AG09309 (cell line): Measurements from ENCODE around the gene MPP3.

Experiments used
- DNase-seq: peaks from one replicate; pipeline ENCODE4 v3.0.0-alpha.2; 2010; ENCODE audit warnings: low read depth
- H3K4me3 ChIP-seq: 2 replicates; pipeline ENCODE4 v1.5.1; 2011; ENCODE audit warnings: mild to moderate bottlenecking, low read depth, low read length, moderate library complexity; ENCODE audit not compliant: control insufficient read depth
- CTCF ChIP-seq: IDR thresholded peaks from 2 replicates; pipeline ENCODE4 v1.5.1; 2011; ENCODE audit warnings: mild to moderate bottlenecking, low read depth, low read length, inconsistent platforms; ENCODE audit not compliant: insufficient read depth, control insufficient read depth; ENCODE audit errors: missing control alignments

The MPP3 gene

GRCh38 chr17:43774304-43775250 lies 58.4 kb downstream of the MPP3 start:
- no peak overlapping the region for H3K4me3 ChIP-seq

GRCh38 chr17:43772877-43773648 lies 59.9 kb downstream of the MPP3 start:
- no peak overlapping the region for H3K4me3 ChIP-seq
- no peak for TF ChIP-seq CTCF
- no peak for DNase-seq

More at GRCh38 chr17:43774304-43775250, 58.4 kb downstream of the MPP3 start:
- no peak for DNase-seq
- no peak for TF ChIP-seq CTCF

- DNase-seq: no peak
- TF ChIP-seq CTCF: no peak
- H3K4me3 ChIP-seq: no peak overlapping the region
Measured at GRCh38 chr17:43771463-43771862, 61.5 kb downstream of the MPP3 start.

GRCh38 chr17:43770957-43771356 lies 62.0 kb downstream of the MPP3 start:
- H3K4me3 ChIP-seq: no peak overlapping the region
- no peak for DNase-seq
- TF ChIP-seq CTCF: no peak

GRCh38 chr17:43769859-43770258 lies 63.1 kb downstream of the MPP3 start:
- no peak overlapping the region for H3K4me3 ChIP-seq
- TF ChIP-seq CTCF: no peak
- DNase-seq: no peak

- no peak overlapping the region for H3K4me3 ChIP-seq
- TF ChIP-seq CTCF: no peak
Measured at GRCh38 chr17:43769426-43769825, 63.5 kb downstream of the MPP3 start.

More at GRCh38 chr17:43769426-43769825, 63.5 kb downstream of the MPP3 start:
- no peak for DNase-seq
